ENCODE measurements around the gene RASGRP4. TPM values are rescaled to one million over a fixed set of nuclear protein-coding genes. Genes with fewer than 3 reads are reported as not detected.
"Not testable (repeated sequence)": the region's sequence is repeated elsewhere in the genome, so short reads cannot be mapped to it uniquely, and the experiment has no call there.

RASGRP4 gene, protein sequence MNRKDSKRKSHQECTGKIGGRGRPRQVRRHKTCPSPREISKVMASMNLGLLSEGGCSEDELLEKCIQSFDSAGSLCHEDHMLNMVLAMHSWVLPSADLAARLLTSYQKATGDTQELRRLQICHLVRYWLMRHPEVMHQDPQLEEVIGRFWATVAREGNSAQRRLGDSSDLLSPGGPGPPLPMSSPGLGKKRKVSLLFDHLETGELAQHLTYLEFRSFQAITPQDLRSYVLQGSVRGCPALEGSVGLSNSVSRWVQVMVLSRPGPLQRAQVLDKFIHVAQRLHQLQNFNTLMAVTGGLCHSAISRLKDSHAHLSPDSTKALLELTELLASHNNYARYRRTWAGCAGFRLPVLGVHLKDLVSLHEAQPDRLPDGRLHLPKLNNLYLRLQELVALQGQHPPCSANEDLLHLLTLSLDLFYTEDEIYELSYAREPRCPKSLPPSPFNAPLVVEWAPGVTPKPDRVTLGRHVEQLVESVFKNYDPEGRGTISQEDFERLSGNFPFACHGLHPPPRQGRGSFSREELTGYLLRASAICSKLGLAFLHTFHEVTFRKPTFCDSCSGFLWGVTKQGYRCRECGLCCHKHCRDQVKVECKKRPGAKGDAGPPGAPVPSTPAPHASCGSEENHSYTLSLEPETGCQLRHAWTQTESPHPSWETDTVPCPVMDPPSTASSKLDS
- total RNA-seq: 1 to 10 TPM; 7.4 to 8.3 TPM

GRCh38 chr19:38425810-38426466 is at the start of gene RASGRP4:
Gene RASGRP4 (minus strand): TSS chr19:38426219. CDS start chr19:38426091, 128 bp downstream.
- ChIA-PET POLR2A (interaction anchor here (1.0 to 1.2 kb wide), 2 partner anchors 23 to 30 kb away, joined by 3 read pairs; partner anchors contain the start of gene FAM98C), CTCF (interaction anchor here (3.9 kb wide), 1 partner anchor 23 kb away, joined by 29 read pairs; the partner anchor contains the start of gene FAM98C)
- no peaks in the 10 kb centered on the region for H3K27me3 Mint-ChIP-seq
- H3K27ac Mint-ChIP-seq: peak within 1 kb of the TSS; percentile 92
- peaks cover 35% of the 10 kb centered on the region for H3K4me1 Mint-ChIP-seq (ENCODE audit: low read depth)
- H3K9me3 Mint-ChIP-seq: no peaks in the 10 kb centered on the region
- intact Hi-C loops (cut with micrococcal nuclease): loop anchor here (5.0 kb wide), 4 partner anchors 39 to 551 kb away; partner anchors contain the start of genes FBXO17, GGN and SPRED3
- H3K36me3 Mint-ChIP-seq: no peaks in the 10 kb centered on the region
- H3K4me3 Mint-ChIP-seq: peak within 1 kb of the TSS; percentile 61
- DNase-seq: peak; percentile 79

- ChIA-PET CTCF (no interaction called here), POLR2A (no interaction called here)
- no peak overlapping the region for H3K27ac Mint-ChIP-seq
- no peak overlapping the region for H3K4me3 Mint-ChIP-seq
- no peaks in the 10 kb centered on the region for H3K4me1 Mint-ChIP-seq (ENCODE audit: low read depth)
- no peak for DNase-seq
- intact Hi-C loops (cut with micrococcal nuclease): no loop called here
- no peaks in the 10 kb centered on the region for H3K36me3 Mint-ChIP-seq
- H3K9me3 Mint-ChIP-seq: no peaks in the 10 kb centered on the region
- peaks cover 3% of the 10 kb centered on the region for H3K27me3 Mint-ChIP-seq
Observed at GRCh38 chr19:38475176-38475575, 49.2 kb upstream of the RASGRP4 start.

- DNase-seq: no peak
- CTCF ChIA-PET: interaction anchor here (0.7 kb wide), 1 partner anchor 294 kb away, joined by 4 read pairs; no protein-coding TSS in a partner anchor
- H3K36me3 Mint-ChIP-seq: no peaks in the 10 kb centered on the region
- POLR2A ChIA-PET: no interaction called here
- intact Hi-C loops (cut with micrococcal nuclease): no loop called here
- no peaks in the 10 kb centered on the region for H3K9me3 Mint-ChIP-seq
- H3K4me3 Mint-ChIP-seq: no peak overlapping the region
- H3K27ac Mint-ChIP-seq: no peak overlapping the region
- peaks cover 5% of the 10 kb centered on the region for H3K27me3 Mint-ChIP-seq
- H3K4me1 Mint-ChIP-seq (ENCODE audit: low read depth): no peaks in the 10 kb centered on the region
Observed at GRCh38 chr19:38473201-38473600, 47.2 kb upstream of the RASGRP4 start.

GRCh38 chr19:38472725-38473124 is 46.7 kb upstream of the RASGRP4 start:
- CTCF ChIA-PET: interaction anchor here (0.7 kb wide), 1 partner anchor 295 kb away, joined by 4 read pairs; no protein-coding TSS in a partner anchor
- POLR2A ChIA-PET; H3K9me3 Mint-ChIP-seq; DNase-seq; H3K4me1 Mint-ChIP-seq (ENCODE audit: low read depth); H3K36me3 Mint-ChIP-seq; H3K27me3 Mint-ChIP-seq; H3K4me3 Mint-ChIP-seq; H3K27ac Mint-ChIP-seq; intact Hi-C loops (cut with micrococcal nuclease): not testable (repeated sequence)

- Mint-ChIP-seq H3K27me3 (peaks cover 5% of the 10 kb centered on the region), H3K36me3 (no peaks in the 10 kb centered on the region), H3K4me1 (ENCODE audit: low read depth) (no peaks in the 10 kb centered on the region), H3K27ac (no peak overlapping the region), H3K4me3 (no peak overlapping the region), H3K9me3 (no peaks in the 10 kb centered on the region)
- DNase-seq: no peak
- ChIA-PET POLR2A (no interaction called here), CTCF (interaction anchor here (1.1 kb wide), 1 partner anchor 68 kb away, joined by 3 read pairs; the partner anchor contains the start of gene FAM98C)
- intact Hi-C loops (cut with micrococcal nuclease): no loop called here
Observed at GRCh38 chr19:38470788-38471480, 44.9 kb upstream of the RASGRP4 start.

GRCh38 chr19:38469151-38469550 is 43.1 kb upstream of the RASGRP4 start:
- Mint-ChIP-seq H3K9me3 (no peaks in the 10 kb centered on the region), H3K36me3 (peaks cover 2% of the 10 kb centered on the region), H3K4me1 (ENCODE audit: low read depth) (no peaks in the 10 kb centered on the region), H3K4me3 (no peak overlapping the region), H3K27ac (no peak overlapping the region), H3K27me3 (peaks cover 7% of the 10 kb centered on the region)
- intact Hi-C loops (cut with micrococcal nuclease): no loop called here
- DNase-seq: no peak
- ChIA-PET CTCF (no interaction called here), POLR2A (no interaction called here)

DNA sequence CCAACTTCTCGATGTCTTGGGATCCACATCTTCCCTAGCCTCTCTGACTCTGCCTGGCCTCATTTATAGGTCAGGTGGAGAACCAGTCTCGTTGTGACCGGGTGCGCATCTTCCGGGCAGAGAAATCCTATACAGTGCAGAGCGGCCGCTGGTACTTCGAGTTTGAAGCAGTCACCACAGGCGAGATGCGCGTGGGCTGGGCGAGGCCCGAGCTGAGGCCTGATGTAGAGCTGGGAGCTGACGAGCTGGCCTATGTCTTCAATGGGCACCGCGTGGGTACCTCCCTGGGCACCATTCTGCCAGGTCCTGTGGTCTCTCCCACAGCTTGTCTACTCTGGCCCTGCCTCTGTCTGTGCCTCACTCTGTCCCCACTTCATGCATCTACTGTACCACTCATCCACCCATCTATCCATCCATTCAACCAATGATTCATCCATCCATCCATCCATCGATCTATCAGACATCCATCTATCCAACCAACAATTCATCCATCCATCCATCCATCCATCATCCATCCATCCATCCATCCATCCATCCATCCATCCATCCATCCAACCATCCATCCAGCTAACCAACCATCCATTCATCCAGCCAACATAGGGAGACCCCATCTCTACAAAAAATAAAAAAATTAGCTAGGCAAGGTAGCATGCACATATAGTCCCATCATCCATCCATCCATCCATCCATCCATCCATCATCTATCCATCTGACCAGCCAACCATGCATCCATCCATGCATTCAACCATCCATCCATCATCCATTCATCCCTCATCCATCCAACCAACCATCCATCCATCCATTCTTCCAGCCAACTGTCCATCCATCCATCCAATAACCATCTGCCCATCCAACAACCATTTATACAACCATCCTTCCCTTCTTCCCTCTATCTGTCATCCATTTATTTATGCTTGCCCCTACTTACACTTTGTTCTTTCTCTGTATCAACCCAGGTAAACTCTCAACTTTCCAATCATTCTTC is 41.8 kb upstream of the RASGRP4 start:
- intact Hi-C loops (cut with micrococcal nuclease): no loop called here
- DNase-seq: no peak
- no peaks in the 10 kb centered on the region for H3K4me1 Mint-ChIP-seq (ENCODE audit: low read depth)
- POLR2A ChIA-PET: no interaction called here
- H3K36me3 Mint-ChIP-seq: peaks cover 2% of the 10 kb centered on the region
- no peaks in the 10 kb centered on the region for H3K9me3 Mint-ChIP-seq
- peaks cover 7% of the 10 kb centered on the region for H3K27me3 Mint-ChIP-seq
- H3K27ac Mint-ChIP-seq: no peak overlapping the region
- CTCF ChIA-PET: interaction anchor here (0.6 kb wide), 1 partner anchor 194 kb away, joined by 4 read pairs; no protein-coding TSS in a partner anchor
- H3K4me3 Mint-ChIP-seq: no peak overlapping the region

DNA sequence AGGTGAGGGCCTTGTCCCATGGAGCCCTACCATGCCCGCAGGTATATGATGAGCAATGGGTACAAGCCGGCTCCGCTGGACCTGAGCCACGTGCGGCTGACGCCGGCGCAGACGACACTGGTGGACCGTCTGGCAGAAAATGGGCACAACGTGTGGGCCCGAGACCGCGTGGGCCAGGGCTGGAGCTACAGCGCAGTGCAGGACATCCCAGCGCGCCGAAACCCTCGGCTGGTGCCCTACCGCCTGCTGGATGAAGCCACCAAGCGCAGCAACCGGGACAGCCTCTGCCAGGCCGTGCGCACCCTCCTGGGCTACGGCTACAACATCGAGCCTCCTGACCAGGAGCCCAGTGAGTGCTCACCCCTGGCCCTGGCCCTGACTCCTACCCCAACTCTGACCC is 40.0 kb upstream of the RASGRP4 start:
- H3K27ac Mint-ChIP-seq: no peak overlapping the region
- CTCF ChIA-PET: no interaction called here
- POLR2A ChIA-PET: no interaction called here
- H3K4me1 Mint-ChIP-seq (ENCODE audit: low read depth): no peaks in the 10 kb centered on the region
- H3K36me3 Mint-ChIP-seq: peaks cover 2% of the 10 kb centered on the region
- no peak overlapping the region for H3K4me3 Mint-ChIP-seq
- H3K27me3 Mint-ChIP-seq: peaks cover 12% of the 10 kb centered on the region
- intact Hi-C loops (cut with micrococcal nuclease): no loop called here
- H3K9me3 Mint-ChIP-seq: no peaks in the 10 kb centered on the region
- no peak for DNase-seq

DNA sequence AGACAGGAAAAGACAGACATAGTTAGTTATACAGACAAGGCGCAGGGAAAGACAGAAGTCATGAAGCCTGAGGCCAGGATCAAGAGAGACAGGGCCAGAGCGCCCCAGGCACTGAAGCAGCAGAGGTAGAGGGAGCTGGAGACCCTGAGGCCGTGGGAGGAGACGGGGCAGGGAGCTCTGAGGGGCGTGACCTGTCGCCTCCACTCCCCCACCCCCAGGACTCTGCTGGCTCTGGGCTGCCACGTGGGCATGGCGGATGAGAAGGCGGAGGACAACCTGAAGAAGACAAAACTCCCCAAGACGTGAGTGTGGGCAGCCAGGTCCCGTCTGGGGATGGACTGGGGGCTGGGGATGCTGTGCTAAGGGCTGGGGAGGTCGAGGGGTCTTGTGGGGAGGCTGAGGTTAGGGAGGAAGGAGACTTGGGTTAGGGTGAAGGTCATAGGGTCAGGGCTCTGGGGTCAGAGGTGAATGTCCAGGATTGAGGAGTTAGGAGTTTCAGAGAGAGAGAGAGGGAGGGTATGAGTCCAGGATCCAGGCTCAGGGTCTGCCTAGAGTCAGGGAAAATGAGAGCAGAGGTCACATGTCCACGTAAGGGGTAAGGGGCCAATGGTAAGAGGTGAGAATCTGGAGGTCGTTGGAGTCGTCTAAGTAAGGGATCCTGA is 38.5 kb upstream of the RASGRP4 start:
- CTCF ChIA-PET: no interaction called here
- peak overlapping the region; percentile 35 for H3K27ac Mint-ChIP-seq
- POLR2A ChIA-PET: no interaction called here
- no peaks in the 10 kb centered on the region for H3K9me3 Mint-ChIP-seq
- peaks cover 2% of the 10 kb centered on the region for H3K36me3 Mint-ChIP-seq
- no peak overlapping the region for H3K4me3 Mint-ChIP-seq
- peaks cover 12% of the 10 kb centered on the region for H3K27me3 Mint-ChIP-seq
- DNase-seq: no peak
- intact Hi-C loops (cut with micrococcal nuclease): no loop called here
- no peaks in the 10 kb centered on the region for H3K4me1 Mint-ChIP-seq (ENCODE audit: low read depth)

GRCh38 chr19:38463365-38463764 is 37.3 kb upstream of the RASGRP4 start:
- Mint-ChIP-seq H3K27ac (no peak overlapping the region), H3K36me3 (peaks cover 2% of the 10 kb centered on the region), H3K9me3 (no peaks in the 10 kb centered on the region), H3K4me3 (no peak overlapping the region), H3K27me3 (peaks cover 10% of the 10 kb centered on the region), H3K4me1 (ENCODE audit: low read depth) (no peaks in the 10 kb centered on the region)
- POLR2A ChIA-PET: no interaction called here
- DNase-seq: no peak
- CTCF ChIA-PET: no interaction called here
- intact Hi-C loops (cut with micrococcal nuclease): no loop called here

GRCh38 chr19:38458991-38459390 is 33.0 kb upstream of the RASGRP4 start:
- H3K36me3 Mint-ChIP-seq: no peaks in the 10 kb centered on the region
- H3K4me3 Mint-ChIP-seq: no peak overlapping the region
- H3K9me3 Mint-ChIP-seq: no peaks in the 10 kb centered on the region
- POLR2A ChIA-PET: no interaction called here
- intact Hi-C loops (cut with micrococcal nuclease): no loop called here
- CTCF ChIA-PET: interaction anchor here (0.6 kb wide), 1 partner anchor 141 kb away, joined by 6 read pairs; no protein-coding TSS in a partner anchor
- no peaks in the 10 kb centered on the region for H3K4me1 Mint-ChIP-seq (ENCODE audit: low read depth)
- no peak overlapping the region for H3K27ac Mint-ChIP-seq
- peaks cover 8% of the 10 kb centered on the region for H3K27me3 Mint-ChIP-seq
- no peak for DNase-seq
